HepG2 (cell line): ENCODE results near the gene SYS1. TPM values are rescaled to one million over a fixed set of nuclear protein-coding genes. Genes with fewer than 3 reads are reported as not detected.

Experiments used
- ATAD3A ChIP-seq: sonication (generic); formaldehyde crosslinking; IDR thresholded peaks from 2 replicates; pipeline ENCODE4 v1.4.0; 2020; ENCODE audit warnings: missing genetic modification reagents
- GABPB1 ChIP-seq: IDR thresholded peaks from 2 replicates; pipeline ENCODE4 v1.6.1; 2016; ENCODE audit warnings: mild to moderate bottlenecking, missing genetic modification reagents, moderate library complexity, missing compliant biosample characterization
- GATA4 ChIP-seq: sonication (generic); IDR thresholded peaks from 2 replicates; pipeline ENCODE4 v1.6.1; 2016; ENCODE audit warnings: antibody characterized with exemption, low read depth, borderline replicate concordance
- HNRNPL ChIP-seq: fragments of 200-400 bp; formaldehyde crosslinking; IDR thresholded peaks from 2 replicates; pipeline ENCODE4 v1.6.1; 2017; ENCODE audit warnings: mild to moderate bottlenecking, low read depth, low read length
- ISL2 ChIP-seq: sonication (generic); formaldehyde crosslinking; IDR thresholded peaks from 2 replicates; pipeline ENCODE4 v1.5.0; 2020; ENCODE audit warnings: missing genetic modification reagents
- KLF12 ChIP-seq: sonication (generic); formaldehyde crosslinking; IDR thresholded peaks from 2 replicates; pipeline ENCODE4 v1.4.0; 2020; ENCODE audit warnings: missing genetic modification reagents, borderline replicate concordance
- MEIS1 ChIP-seq: sonication (generic); formaldehyde crosslinking; IDR thresholded peaks from 2 replicates; pipeline ENCODE4 v1.9.0; 2021; ENCODE audit warnings: mild to moderate bottlenecking, missing genetic modification reagents, moderate library complexity, borderline replicate concordance
- MTA3 ChIP-seq: sonication (generic); formaldehyde crosslinking; IDR thresholded peaks from 2 replicates; pipeline ENCODE4 v1.4.0; 2020; ENCODE audit warnings: missing genetic modification reagents
- MTF2 ChIP-seq: sonication (generic); formaldehyde crosslinking; IDR thresholded peaks from 2 replicates; pipeline ENCODE4 v1.5.0; 2020; ENCODE audit warnings: missing genetic modification reagents, borderline replicate concordance
- MYC ChIP-seq: sonication (generic); formaldehyde crosslinking; IDR thresholded peaks from 2 replicates; pipeline ENCODE4 v1.9.0; 2021; ENCODE audit warnings: missing genetic modification reagents, borderline replicate concordance
- SOX6 ChIP-seq, 2 experiments: fragments of 450-650 bp in 1 of 2; sonication (generic) in 1 of 2; formaldehyde crosslinking in 1 of 2; IDR thresholded peaks; 2 replicates each; pipeline versions ENCODE4 v1.4.0 to v1.6.1; 2017 to 2020; ENCODE audit warnings: antibody characterized with exemption in 1 of 2, mild to moderate bottlenecking in 1 of 2, missing genetic modification reagents in 1 of 2
- U2AF1 ChIP-seq: fragments of 200-400 bp; formaldehyde crosslinking; optimal IDR thresholded peaks from 2 replicates; pipeline ENCODE3; 2017; ENCODE audit warnings: mild to moderate bottlenecking, low read depth, low read length
- ZKSCAN1 ChIP-seq: fragments of 150-350 bp; IDR thresholded peaks from 2 replicates; pipeline ENCODE4 v1.6.1; 2014; ENCODE audit warnings: low read length
- ZNF33B ChIP-seq: sonication (generic); formaldehyde crosslinking; IDR thresholded peaks from 2 replicates; pipeline ENCODE4 v1.5.1; 2020; ENCODE audit warnings: mild to moderate bottlenecking, missing genetic modification reagents
- ZNF431 ChIP-seq: sonication (generic); formaldehyde crosslinking; IDR thresholded peaks from 2 replicates; pipeline ENCODE4 v1.9.0; 2022; ENCODE audit warnings: missing genetic modification reagents, low read depth, mild to moderate bottlenecking, borderline replicate concordance
- ZNF567 ChIP-seq: sonication (generic); formaldehyde crosslinking; IDR thresholded peaks from 2 replicates; pipeline ENCODE4 v1.8.1; 2023; ENCODE audit warnings: mild to moderate bottlenecking, missing genetic modification reagents, borderline replicate concordance
- ZNF598 ChIP-seq: sonication (generic); formaldehyde crosslinking; IDR thresholded peaks from 2 replicates; pipeline ENCODE4 v1.5.1; 2020; ENCODE audit warnings: mild to moderate bottlenecking, missing genetic modification reagents, borderline replicate concordance
- ZNF761 ChIP-seq: sonication (generic); formaldehyde crosslinking; conservative IDR thresholded peaks from 2 replicates; pipeline ENCODE4 v1.4.0; 2020; ENCODE audit warnings: mild to moderate bottlenecking, missing genetic modification reagents
- ZNF772 ChIP-seq: sonication (generic); formaldehyde crosslinking; IDR thresholded peaks from 2 replicates; pipeline ENCODE4 v1.5.0; 2020; ENCODE audit warnings: mild to moderate bottlenecking, missing genetic modification reagents
- polyA plus RNA-seq, 8 experiments: library from polyadenylated mRNA; depleted of rRNA in 3 of 8; stranded (reverse) in 7 of 8; unstranded in 1 of 8; fragments of >200 nt; fragmentation: Illumina TruSeq in 4 of 8; extraction: Trizol in 4 of 8; gene quantifications; 2 replicates each; pipeline versions ENCODE4 v1.2.1 to v1.2.3, GENCODE V29; 2011 to 2016; ENCODE audit warnings: low read depth in 4 of 8, missing spikeins in 1 of 8, mixed read lengths in 1 of 8; ENCODE audit not compliant: insufficient read depth in 1 of 8
- total RNA-seq, 5 experiments: library from RNA; depleted of rRNA; stranded (reverse); fragments of >200 nt; fragmentation: Illumina TruSeq; extraction: Trizol; gene quantifications; 2 replicates each; pipeline ENCODE4 v1.2.3, GENCODE V29; 2016; ENCODE audit warnings: low read depth in 1 of 5
- TF ChIP-seq, protein P1 (sequence below): sonication (generic); formaldehyde crosslinking; IDR thresholded peaks from 2 replicates; pipeline ENCODE4 v1.8.0; 2022; ENCODE audit warnings: missing genetic modification reagents, mild to moderate bottlenecking, moderate library complexity, borderline replicate concordance
- TF ChIP-seq, protein P2 (sequence below): sonication (generic); formaldehyde crosslinking; IDR thresholded peaks from 2 replicates; pipeline ENCODE4 v1.4.0; 2020; ENCODE audit warnings: missing genetic modification reagents
- TF ChIP-seq, protein P3 (sequence below): sonication (generic); formaldehyde crosslinking; IDR thresholded peaks from 2 replicates; pipeline ENCODE4 v1.5.1; 2020; ENCODE audit warnings: mild to moderate bottlenecking, missing genetic modification reagents

The SYS1 gene
- total and polyA plus RNA-seq, 2 of the 13 experiments (the other 11 are each of a cell fraction or from before 2014, with no cell fraction given), result 38.3 to 65.6 TPM

DNA sequence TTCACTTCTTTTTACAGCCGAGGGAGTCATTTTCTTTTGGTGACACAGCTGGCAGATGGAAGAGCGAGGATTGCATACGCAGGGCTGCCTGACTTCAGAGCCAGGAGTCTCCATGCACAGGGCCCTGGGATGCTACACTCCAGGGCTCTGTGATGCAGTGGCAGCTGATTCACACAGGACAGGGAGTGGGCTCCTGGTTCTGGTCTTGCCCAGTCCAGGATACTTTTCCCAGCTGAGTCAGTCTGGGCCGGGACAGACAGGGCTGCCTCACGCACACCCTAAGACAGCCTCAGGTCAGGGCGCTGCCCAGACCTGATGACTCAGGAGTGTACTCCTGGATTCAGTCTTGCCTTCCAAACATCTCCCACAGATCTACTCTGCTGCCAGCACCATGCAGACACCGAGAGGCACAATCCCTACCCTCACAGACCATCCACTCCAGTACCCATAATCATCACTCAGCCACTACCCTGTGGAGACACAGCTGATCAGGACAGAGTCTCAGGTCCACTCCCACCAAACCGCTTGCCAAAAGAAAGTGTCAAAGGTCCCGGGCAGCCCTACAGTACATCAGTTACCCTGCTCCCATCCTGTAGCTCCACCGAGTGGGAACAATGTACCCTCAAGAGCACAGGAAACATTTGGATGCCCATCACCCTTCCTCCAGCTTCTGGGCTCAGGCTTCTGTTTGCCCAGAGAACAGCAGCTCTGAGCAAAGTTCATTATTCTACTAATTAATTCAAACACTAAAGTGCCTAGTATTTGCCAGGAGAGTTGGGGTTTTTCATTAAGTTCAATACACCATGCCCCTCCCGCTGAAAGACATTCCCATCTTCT lies 26.2 kb upstream of the SYS1 start (continued):
- TF ChIP-seq, protein P1, sequence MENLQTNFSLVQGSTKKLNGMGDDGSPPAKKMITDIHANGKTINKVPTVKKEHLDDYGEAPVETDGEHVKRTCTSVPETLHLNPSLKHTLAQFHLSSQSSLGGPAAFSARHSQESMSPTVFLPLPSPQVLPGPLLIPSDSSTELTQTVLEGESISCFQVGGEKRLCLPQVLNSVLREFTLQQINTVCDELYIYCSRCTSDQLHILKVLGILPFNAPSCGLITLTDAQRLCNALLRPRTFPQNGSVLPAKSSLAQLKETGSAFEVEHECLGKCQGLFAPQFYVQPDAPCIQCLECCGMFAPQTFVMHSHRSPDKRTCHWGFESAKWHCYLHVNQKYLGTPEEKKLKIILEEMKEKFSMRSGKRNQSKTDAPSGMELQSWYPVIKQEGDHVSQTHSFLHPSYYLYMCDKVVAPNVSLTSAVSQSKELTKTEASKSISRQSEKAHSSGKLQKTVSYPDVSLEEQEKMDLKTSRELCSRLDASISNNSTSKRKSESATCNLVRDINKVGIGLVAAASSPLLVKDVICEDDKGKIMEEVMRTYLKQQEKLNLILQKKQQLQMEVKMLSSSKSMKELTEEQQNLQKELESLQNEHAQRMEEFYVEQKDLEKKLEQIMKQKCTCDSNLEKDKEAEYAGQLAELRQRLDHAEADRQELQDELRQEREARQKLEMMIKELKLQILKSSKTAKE (CRISPR knock-in tag), result no peak
- TF ChIP-seq GABPB1 (0 out of 2 replicates have a peak, but pooled peaks have one; percentile 10), ZNF33B (CRISPR knock-in tag) (0 out of 2 replicates have a peak, but pooled peaks have one; percentile 41), ISL2 (CRISPR knock-in tag) (peak; percentile 27), ATAD3A (CRISPR knock-in tag) (no peak), MTA3 (CRISPR knock-in tag) (0 out of 2 replicates have a peak, but pooled peaks have one; percentile 3), MTF2 (CRISPR knock-in tag) (no peak), ZNF431 (CRISPR knock-in tag) (no peak), ZNF761 (CRISPR knock-in tag) (no peak), ZNF772 (CRISPR knock-in tag) (peak; percentile 45; the same call in 1 of the 2 replicates), ZNF598 (CRISPR knock-in tag) (no peak), MYC (CRISPR knock-in tag) (no peak), HNRNPL (0 out of 2 replicates have a peak, but pooled peaks have one; percentile 34), ZKSCAN1 (no peak), KLF12 (CRISPR knock-in tag) (peak; percentile 29; the same call in 1 of the 2 replicates), MEIS1 (peak; percentile 53; the same call in 1 of the 2 replicates), SOX6 (IDR thresholded peaks at IDR 0.05) (no peak), SOX6 (CRISPR knock-in tag; IDR thresholded peaks at IDR 0.05) (peak; percentile 50; the same call in 1 of the 2 replicates), ZNF567 (CRISPR knock-in tag) (peak; percentile 55; the same call in 1 of the 2 replicates), U2AF1 (peak; percentile 11), GATA4 (no peak)
- TF ChIP-seq, protein P2, sequence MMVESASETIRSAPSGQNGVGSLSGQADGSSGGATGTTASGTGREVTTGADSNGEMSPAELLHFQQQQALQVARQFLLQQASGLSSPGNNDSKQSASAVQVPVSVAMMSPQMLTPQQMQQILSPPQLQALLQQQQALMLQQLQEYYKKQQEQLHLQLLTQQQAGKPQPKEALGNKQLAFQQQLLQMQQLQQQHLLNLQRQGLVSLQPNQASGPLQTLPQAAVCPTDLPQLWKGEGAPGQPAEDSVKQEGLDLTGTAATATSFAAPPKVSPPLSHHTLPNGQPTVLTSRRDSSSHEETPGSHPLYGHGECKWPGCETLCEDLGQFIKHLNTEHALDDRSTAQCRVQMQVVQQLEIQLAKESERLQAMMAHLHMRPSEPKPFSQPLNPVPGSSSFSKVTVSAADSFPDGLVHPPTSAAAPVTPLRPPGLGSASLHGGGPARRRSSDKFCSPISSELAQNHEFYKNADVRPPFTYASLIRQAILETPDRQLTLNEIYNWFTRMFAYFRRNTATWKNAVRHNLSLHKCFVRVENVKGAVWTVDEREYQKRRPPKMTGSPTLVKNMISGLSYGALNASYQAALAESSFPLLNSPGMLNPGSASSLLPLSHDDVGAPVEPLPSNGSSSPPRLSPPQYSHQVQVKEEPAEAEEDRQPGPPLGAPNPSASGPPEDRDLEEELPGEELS (CRISPR knock-in tag), result peak; percentile 59
- TF ChIP-seq, protein P3, sequence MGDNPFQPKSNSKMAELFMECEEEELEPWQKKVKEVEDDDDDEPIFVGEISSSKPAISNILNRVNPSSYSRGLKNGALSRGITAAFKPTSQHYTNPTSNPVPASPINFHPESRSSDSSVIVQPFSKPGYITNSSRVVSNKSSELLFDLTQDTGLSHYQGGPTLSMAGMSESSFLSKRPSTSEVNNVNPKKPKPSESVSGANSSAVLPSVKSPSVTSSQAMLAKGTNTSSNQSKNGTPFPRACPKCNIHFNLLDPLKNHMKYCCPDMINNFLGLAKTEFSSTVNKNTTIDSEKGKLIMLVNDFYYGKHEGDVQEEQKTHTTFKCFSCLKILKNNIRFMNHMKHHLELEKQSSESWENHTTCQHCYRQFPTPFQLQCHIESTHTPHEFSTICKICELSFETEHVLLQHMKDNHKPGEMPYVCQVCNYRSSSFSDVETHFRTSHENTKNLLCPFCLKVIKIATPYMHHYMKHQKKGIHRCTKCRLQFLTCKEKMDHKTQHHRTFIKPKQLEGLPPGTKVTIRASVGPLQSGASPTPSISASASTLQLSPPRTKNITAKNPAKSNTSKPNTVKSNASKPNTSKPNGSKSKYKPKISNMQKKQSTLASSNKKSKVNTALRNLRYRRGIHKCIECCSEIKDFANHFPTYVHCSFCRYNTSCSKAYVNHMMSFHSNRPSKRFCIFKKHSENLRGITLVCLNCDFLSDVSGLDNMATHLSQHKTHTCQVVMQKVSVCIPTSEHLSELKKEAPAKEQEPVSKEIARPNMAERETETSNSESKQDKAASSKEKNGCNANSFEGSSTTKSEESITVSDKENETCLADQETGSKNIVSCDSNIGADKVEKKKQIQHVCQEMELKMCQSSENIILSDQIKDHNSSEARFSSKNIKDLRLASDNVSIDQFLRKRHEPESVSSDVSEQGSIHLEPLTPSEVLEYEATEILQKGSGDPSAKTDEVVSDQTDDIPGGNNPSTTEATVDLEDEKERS (CRISPR knock-in tag), result no peak
